CD4-positive, alpha-beta T cell treated with Interleukin-17A for 1 hour (primary cell): ENCODE measurements around the gene PLPP4.

Source experiments
- DNase-seq: peaks from one replicate; pipeline ENCODE4 v3.0.0-alpha.2; 2020

PLPP4 gene

DNA sequence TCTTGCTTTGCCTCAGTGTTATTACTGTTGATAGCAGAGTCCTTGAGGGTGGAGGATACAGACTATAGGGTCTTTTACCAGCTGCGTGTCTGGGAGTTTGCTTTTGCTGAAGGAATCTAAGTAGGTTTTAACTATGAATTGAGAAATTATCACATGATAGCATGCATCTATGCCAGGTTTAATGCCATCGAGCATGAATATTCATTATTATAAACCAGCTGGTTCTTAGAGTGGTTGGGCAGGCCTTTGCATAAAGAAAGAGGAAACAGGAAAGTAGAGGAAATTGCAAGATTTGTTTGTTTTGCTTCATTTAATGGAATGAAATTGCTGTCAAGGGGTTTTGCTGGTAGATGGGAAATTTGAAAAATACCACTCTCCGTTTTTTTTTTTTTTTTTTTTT lies 70.7 kb downstream of the PLPP4 start:
- no peak for DNase-seq

DNA sequence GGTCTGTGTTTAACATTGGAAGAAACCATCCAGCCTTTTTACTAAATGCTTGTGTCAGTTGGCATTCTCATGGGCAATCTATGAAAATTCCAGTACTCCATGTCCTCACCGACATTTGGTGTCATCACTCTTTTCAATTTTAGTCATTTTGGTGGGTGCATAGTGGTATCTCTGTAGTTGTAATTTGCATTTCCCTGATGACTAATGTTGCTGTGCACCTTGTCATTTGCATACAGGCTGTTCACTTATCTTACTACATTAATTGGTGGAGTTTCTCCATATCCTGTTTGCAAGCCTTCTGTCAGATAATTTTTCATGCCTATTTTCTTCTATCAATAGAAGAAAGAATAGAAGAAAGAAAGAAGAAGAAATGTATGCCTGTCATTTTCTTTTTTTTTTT lies 73.7 kb downstream of the PLPP4 start:
- no peak for DNase-seq

DNA sequence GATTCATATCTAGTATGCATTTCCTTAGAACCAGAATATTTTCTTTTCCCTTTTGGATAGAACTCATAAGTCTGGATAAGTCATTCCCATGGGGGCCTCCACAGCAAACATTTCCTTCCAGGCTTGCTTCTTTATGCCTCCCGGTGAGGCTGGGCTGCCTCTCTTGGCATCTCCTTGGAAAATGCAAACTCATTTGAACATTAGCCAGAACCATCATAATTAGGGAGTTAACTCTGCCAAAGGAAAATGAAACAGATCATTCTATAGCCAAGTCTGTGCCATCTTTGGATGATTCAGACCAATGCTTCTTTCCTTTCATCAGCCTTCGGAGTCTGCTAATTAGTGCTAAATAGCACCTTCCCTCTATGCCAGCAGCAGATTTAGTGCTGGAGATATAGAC lies 81.1 kb downstream of the PLPP4 start:
- DNase-seq = no peak

DNA sequence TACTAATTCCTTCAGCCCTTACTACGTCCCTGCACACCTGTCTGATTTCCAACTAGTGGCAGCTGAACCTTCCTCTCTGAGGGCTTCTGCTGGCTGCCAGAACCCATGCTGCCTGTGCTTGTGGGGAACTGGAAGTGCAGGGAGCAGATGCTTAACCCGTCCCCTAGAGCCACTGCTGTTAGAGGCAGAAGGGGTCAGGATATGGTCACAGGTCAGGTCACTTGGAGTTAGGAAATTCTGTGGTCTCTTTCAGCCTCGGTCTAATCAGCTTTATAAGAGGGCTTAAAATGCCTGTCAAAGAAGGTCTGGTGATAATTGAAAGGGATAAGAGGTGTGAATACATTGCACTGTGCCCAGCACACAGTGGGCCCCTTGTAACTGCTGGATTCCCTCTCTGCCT lies 82.0 kb downstream of the PLPP4 start:
- no peak for DNase-seq

DNA sequence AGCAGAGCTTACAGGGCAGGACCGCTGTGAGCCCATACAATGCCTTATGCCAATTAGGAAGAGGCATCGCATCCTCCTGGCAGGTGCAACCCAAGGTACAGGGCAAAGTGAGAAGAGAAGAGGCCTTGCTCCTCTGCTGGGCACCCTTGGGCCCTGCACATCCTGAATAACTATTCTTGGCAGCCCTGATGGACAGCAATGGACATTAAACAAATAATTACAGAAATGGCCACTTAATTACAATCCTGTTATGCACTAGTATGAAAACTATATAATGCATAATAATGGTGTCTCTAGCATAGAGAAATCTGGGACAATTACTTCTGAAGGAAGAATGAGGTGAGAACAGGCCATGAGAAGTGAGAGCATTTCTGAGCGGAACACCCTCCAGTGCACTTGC lies 83.5 kb downstream of the PLPP4 start:
- no peak for DNase-seq

DNA sequence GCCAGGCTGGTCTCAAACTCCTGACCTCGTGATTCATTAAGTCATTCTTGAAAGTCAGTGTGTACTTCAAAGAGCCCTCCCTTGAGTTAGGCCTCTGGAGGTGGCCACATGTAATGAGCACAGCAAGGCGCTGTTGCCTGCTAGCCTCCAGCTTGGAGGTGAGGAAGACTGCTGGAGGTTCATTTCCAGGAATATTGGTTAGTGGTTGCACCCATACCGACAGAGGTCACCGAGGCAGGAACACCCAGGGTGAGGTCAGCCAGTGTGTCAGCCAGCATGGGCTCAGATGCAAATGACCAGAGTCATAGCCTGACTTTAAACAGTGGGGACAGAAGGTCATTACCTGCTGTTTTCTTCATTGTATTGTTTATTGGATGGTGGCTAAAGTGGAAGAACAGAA lies 85.0 kb downstream of the PLPP4 start:
- no peak for DNase-seq

DNA sequence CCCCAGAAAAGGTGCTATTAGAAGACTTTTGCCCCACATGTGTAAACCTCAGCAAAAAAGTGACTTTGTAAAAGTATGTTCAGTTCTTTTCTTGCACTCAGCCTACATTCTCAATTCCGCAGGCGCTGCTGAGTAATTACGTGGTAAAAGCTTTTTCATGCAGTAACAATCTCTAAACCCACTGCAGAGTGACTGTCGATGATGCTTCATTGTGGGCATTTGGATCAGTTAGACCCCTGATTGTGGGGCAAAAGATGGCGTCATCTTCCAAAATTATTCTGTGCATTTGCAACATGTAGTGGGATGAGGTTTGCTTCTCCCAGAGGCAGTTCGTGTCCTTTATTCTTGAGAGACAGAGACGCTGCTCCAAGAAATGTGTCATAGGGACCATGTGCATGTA lies 85.6 kb downstream of the PLPP4 start:
- DNase-seq = no peak

DNA sequence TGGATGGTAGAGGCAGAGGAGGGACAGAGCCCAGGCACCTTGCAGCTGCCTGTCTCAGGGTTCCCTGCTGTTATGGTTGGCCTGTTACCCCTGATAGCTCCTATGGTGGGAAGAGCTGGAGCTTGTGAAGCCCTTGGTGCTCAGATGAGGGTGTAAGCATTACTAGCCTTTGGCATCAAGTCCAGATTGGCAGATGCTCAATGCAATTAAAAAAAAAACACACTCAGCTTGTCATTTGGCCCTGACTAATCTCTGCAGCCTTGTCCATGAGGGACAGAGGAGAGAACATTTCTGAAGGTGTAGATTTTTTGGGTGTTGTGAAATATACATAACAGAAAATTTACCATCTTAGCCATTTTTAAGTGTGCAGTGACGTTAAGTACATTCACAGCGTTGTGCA lies 86.3 kb downstream of the PLPP4 start:
- no peak for DNase-seq

DNA sequence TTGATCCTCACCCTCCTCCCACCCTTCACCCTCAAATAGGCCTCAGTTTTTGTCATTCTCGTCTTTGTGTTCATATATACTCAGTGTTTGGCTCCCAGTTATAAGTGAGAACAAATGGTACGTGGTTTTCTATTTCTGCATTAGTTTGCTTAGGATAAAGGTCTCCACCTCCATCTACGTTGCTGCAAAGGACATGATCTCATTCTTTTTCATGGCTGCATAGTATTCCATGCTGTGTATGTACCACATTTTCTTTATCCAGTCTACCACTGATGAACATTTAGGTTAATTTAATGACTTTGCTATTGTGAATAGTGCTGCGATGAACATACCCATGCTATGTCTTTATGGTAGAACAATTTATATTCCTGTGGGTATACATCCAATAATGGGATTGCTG lies 91.2 kb downstream of the PLPP4 start:
- DNase-seq = no peak

DNA sequence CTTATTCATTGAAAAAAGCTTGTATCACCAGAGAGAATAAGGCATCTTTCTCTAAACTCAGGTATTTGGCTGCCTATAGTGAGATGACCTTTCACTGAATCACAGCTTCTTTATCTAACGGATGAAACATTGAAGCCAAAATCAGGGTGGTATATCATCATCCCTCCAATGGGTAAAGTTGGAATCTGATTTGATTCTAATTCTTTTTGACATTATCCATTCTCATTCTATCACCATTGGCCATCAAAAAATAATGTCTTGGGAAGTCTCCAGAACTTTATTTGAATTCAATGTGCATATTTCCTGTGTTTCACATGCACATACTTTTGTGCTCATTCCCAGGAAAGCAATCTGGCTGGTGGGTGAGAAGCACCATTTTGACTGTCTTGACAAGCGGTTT lies 95.2 kb downstream of the PLPP4 start:
- DNase-seq = no peak

DNA sequence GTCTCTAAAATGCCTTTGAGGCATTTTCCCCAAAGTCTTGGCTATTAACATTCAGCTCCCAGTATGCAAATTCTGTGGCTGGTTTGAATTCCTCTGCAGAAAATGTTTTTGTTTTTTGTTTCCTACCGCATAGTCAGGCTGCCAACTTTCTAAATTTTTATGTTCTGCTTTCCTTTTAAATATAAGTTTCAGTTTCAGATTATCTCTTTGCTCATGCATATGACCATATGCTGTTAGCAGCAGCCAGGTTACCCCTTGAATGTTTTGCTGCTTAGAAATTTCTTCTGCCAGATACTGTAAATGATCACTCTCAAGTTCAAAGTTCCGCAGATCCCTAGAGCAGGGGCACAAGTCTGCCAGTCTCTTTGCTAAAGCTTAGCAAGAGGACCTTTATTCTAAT lies 96.9 kb downstream of the PLPP4 start:
- DNase-seq = no peak

DNA sequence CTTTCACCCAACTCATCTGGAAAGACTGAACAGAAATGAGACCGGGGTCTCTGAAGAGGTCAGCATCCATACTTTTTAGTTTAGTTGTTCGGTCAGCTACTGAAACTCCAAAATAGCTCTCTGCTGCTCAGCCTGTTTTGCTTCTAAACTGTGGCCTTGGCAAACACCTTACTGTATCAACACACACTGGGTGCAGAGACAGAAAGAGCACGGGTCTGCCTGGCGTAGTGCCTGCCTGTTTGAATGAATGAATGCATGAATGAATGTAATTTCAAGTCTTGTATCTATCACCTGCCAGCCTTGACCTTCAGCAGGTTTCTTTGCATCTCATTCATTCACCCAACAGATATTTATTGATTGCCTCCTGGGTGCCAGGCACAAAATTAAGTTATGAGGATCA lies 98.4 kb downstream of the PLPP4 start:
- no peak for DNase-seq

DNA sequence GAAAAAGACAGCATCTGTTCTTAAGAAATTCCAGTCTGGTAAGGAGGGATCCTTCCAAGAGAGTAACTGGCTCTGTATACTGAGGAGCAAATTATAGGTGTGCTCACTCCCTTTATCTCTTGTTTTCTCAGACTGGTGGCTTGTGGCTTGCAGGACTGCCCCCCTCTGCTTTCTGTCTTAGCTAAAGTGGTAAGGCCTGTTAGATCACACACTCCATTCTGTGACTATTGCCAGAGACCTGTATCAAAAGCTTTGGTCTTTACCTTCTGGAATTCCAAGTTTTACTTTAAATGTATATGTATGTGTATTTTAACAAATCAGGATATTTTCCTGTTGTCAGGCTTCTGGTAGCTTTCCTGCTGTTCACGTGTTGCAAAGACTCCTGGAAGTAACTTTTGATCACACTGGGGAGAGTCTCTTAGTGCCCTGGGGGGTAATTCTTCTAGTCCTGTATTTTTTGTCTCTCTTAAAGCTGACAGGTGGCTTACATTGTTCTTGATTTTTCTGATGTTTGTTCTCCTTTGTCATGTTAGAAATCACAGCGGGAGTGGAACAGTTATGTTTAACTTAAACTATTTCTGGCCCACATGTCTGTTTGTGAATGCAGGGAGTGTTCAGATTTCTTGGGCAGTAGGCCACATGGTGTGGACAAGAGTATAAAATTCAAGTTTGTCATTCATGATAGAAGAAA lies 99.0 kb downstream of the PLPP4 start:
- DNase-seq = no peak

DNA sequence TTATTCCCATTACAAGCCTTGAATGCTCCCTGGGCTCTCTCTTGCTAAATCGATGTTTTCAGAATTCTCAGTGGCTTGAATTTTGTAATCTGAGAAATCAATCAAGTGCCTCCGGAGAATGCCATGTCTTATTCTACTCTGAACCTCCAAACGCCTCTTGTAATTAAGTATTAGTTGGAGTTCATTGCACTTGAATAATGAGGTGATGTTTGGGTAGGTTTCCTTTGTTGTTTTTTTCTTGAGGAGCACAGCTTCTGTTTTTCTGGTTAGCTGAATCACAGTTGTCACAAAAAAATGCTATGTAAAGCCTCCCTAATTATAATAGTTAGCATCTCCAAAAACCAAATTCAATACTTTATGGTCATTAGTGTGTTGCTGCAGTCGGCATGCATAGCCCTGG lies 100.3 kb downstream of the PLPP4 start:
- DNase-seq = no peak

DNA sequence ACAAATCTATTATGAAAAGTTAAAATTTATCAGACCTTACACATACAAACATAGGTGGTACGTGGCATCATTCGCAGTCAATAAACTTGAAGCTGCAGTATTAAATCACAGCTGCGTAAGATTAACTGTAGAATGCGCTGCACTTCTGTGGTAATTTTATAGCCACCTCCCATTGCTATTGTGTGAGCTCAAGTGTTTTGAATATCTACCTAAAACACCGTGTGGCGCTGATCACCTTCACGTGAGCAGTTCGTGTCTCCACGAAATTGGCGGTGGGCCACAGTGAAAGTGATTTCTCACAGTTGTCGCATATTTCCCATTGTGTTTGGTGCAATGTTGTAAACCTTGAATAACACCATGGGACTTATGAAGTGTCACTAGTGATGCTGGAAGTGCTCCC lies 102.8 kb downstream of the PLPP4 start:
- DNase-seq = no peak

DNA sequence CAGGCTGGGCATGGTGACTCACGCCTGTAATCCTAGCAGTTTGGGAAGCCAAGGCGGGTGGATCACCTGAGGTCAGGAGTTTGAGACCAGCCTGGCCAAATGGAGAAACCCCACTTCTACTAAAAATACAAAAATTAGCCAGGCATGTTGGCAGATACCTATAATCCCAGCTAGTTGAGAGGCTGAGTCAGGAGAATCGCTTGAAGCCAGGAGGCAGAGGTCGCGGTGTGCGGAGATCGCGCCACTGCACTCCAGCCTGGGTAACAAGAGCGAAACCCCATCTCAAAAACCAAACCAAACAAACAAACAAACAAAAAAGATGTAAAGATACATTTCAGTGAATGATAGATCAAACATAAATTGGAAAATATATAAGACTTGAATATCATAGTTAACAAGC lies 105.9 kb downstream of the PLPP4 start:
- no peak for DNase-seq

DNA sequence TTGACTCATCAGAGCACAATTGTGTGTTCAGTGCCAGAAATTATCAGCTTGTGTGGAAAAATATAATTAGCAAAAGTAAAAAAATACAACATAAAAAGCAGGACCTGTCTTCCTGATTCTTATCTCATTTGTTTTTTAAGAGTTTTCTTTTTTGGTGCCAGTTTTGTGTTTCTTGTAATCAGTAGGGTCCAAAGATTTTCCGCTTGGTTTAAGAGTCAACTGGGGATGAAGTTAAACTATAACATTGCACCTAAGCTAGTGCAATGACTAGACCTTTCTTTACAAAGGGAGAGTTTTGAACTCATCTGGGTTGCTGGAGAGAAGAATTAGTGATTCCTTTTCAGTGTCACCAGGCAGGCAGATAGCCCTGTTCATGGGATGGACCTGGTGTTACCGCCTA lies 113.4 kb downstream of the PLPP4 start:
- DNase-seq = no peak

DNA sequence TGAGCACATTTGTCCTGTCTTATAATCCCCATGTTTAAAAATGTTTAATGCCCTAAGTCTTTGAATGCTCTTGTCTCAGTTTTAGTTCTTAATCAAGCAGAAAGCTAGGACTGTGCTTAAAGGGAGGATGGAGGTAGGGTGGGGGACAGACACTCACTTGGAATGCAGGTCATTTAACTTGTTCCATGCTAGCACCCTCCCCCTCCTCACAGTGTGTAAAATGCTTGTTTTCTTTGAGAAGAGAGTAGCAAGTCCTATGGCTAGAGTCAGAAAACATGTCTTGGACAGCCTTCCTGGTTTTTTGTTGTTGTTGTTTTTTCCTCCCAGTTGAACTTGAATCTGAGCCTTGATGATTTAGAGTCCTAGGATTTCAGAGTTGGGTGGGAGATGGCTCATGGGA lies 114.2 kb downstream of the PLPP4 start:
- DNase-seq = no peak

DNA sequence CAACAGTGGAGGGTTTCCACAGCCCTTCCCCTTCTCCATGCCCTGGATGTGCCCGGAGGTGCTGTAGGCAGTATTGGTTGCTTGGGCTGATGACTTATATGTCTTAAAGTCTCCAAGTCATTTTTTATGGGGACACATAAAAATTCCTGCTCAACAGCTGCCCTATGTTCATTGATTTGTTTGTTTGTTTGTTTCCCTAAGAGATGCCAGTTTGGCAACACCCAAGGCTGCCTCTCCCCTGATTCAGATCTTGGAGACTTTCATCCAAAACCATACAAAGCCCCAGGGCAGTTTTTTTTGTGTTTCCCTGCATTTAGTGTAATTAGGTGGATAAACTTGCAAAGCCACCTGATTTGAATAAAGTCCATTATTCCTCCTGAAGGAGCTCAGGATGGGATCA lies 115.3 kb downstream of the PLPP4 start:
- no peak for DNase-seq

DNA sequence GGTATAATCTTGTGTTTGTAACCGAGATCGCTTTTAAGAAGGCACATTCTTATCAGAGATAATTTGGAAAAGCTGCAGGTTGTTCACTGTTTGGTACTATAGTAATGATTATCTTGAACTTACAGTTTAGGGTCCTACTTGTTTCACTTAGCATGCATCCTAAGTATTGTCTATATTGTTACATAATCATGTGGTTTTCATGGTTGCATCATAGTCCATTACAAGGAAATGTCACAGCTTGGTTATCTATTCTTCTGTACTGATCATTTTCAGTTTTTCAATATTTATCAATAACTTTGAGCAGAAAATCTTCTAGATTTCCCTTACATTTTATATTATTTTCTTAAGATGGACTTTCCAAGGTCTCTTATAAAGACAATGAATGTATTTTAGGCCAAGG lies 116.3 kb downstream of the PLPP4 start:
- no peak for DNase-seq

DNA sequence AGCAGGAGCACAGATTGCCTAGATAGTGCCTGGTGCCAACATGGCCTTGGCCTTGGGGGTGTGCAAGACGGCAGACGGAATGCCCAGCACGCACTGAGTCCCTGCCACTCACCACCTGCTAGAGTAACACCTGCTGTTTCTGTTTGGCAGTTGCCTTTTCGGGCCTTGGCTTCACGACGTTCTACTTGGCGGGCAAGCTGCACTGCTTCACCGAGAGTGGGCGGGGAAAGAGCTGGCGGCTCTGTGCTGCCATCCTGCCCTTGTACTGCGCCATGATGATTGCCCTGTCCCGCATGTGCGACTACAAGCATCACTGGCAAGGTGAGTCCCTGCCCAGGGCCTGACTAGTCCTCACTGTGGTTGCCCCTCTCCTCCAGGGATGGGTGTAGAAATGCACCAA lies 118.0 kb downstream of the PLPP4 start:
- no peak for DNase-seq

DNA sequence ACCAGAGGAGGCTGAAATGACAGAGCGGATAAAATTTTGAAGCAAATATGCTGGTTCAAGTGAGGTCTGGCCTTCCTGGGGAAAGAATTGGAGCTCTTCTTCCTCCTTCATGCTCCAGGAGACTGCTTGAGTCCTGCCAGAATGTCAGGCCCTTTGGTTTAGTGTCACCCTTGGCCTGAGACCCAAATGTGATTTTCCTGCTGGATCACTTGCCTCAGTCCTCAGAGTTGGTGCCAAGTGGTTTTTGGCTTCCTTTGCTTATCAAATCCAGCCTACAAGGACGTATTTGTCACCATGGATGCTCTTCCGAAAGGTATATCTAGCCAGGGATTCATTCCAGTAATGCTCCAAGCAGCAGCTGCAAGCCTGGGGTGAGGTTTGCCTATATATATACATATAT lies 118.4 kb downstream of the PLPP4 start:
- no peak for DNase-seq

DNA sequence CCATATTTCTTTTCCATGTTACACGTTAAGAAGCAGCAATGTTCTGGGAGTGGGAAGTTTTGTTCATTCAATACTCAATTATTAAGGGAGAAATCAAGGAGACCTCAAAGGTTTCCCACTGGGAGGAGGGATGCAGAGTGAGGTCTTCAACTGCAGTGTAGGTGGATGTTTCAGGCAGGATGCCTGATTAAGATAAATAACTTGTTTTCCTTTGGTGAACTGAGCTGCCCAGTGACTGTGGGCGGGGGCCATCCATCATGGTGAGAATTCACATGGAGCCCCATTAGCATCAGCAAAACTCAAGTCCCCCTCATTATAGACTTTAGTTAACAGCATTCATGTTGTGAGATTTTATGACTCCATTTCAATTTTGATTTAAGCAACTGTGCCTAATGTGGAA lies 121.1 kb downstream of the PLPP4 start:
- no peak for DNase-seq

DNA sequence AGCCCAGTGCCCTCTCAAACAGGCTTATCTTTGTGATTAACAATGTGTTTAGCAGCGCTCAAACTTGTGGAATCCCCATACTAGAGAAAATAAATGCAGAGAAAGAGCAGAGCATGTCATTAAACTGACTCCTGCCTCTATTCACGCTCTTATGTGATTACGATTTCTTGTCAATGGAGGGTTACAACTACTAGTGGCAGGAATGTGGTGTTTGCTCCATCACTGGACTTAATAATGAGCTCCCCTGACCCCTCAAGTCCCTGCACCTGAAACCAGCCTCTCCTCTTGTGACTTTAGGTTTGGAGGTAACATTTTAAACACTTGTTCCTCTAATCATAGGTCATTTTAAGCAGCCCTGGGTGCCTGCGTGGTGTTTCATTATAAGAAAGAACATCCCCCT lies 121.9 kb downstream of the PLPP4 start:
- no peak for DNase-seq

DNA sequence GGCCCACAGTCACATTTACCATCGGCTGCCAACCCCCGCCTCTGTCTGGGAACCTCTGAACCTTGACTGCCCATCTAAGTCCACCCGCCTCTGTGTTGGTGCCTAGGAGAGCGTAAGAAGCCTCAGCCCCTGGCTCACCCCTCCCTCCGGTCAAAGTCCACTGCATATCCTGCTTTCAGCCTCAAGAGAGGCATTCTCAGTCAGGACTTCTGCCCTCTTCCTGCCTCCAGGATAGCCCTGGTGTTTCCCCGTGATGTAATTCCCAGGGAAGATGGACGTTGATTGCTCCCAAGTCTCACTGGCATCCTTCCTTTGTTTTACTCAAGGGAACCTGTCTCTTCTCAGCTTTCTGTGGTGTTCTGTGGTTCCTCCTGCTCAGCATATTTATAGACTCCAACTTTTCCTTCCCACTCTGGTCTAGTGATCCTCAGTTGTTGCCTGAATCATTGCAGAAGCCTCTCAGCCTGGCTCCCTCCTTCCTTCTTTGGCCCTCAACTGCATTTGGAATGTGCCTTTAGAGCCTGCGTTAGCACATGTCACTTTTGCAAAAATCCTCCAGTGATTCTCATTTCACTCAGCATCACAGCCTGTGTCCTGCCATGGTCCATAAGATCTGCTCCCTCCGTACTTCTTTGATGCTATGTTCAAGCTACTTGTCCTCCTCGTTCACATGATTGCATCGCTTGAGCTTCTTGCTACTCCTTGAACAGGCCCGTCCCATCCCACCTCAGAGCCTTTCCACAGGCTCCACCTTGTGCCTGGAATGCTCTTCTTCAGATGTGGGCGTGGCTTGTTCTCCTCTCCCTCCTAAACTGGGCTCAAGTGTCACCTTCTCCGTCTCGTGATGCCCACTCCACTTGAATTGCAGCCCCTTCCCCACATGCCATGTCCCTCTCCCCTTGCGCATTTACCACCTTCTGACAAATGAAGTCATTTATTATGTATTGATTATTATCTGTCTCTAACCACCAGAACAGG lies 124.2 kb downstream of the PLPP4 start:
- no peak for DNase-seq
